Measurements from ENCODE around the gene DHX29. TPM values are rescaled to one million over a fixed set of nuclear protein-coding genes. Genes with fewer than 3 reads are reported as not detected.

The DHX29 gene
- total and polyA plus RNA-seq, 2 experiments from 2014 or later = 17.2 to 40.4 TPM

DNA sequence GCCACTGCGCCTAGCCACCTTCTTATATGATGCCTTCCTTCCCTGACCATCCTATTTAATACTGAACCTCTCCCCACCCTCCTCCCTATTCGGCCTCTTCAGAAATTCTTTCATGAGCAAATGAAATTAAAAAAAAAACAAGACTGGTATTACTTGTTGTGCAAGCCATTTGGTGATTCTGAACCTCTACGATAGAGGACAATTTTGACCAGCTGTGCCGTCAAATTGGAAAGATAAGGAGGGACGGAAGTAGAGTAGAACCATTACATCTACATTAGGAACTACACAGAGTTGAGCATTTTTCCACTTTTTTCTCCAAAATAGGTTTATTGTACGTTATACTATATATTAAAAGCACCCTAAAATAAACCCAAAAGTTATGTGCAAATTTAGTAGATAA is 2.9 kb downstream of the DHX29 start:
- Histone ChIP-seq H3K27me3 (no peaks in the 10 kb centered on the region), H3K27ac (no peak overlapping the region), H3K4me1 (ENCODE audit: low read depth) (peaks cover 13% of the 10 kb centered on the region)

DNA sequence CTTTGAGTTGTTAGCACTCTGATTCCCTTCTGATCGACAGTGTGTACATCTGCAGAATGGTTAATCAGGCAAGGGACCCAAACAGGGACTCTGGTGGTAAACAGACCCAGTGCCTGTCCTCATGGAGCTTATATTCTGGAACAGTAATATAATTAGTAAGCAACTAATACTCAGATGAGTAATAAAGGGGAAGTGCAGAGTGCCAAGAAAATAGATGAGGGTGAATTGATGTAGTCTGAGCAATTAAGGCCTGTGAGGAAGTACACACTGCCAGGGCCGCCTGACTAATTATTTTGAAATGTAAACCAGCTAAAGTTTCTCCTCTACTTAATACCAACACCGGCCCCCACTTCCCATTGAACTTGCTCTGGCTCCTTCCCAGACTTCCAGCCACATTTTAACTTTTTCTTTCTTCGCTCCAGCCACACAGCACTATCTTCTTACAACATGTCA is 4.2 kb downstream of the DHX29 start:
- Histone ChIP-seq H3K36me3 (peaks cover 3% of the 10 kb centered on the region), H3K27ac (no peak overlapping the region)
- peak in 1 of 2 donors; percentile 90 for DNase-seq (ENCODE audit: low read depth in 1 of 2, low spot score in 1 of 2)

More for the DNA sequence above, 2.9 kb downstream of the DHX29 start:
- Histone ChIP-seq H3K9me3 (ENCODE audit: low read depth) (no peaks in the 10 kb centered on the region), H3K36me3 (peaks cover 3% of the 10 kb centered on the region), H3K4me3 (no peak overlapping the region)
- TF ChIP-seq, protein P1, sequence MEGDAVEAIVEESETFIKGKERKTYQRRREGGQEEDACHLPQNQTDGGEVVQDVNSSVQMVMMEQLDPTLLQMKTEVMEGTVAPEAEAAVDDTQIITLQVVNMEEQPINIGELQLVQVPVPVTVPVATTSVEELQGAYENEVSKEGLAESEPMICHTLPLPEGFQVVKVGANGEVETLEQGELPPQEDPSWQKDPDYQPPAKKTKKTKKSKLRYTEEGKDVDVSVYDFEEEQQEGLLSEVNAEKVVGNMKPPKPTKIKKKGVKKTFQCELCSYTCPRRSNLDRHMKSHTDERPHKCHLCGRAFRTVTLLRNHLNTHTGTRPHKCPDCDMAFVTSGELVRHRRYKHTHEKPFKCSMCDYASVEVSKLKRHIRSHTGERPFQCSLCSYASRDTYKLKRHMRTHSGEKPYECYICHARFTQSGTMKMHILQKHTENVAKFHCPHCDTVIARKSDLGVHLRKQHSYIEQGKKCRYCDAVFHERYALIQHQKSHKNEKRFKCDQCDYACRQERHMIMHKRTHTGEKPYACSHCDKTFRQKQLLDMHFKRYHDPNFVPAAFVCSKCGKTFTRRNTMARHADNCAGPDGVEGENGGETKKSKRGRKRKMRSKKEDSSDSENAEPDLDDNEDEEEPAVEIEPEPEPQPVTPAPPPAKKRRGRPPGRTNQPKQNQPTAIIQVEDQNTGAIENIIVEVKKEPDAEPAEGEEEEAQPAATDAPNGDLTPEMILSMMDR (IDR thresholded peaks at IDR 0.05; ENCODE audit: low read depth, low read length) = no peak
- no peak for DNase-seq (ENCODE audit: low read depth in 1 of 2, low spot score in 1 of 2)

GRCh38 chr5:55300890-55301289 is 6.6 kb downstream of the DHX29 start:
- no peak for DNase-seq (ENCODE audit: low read depth in 1 of 2, low spot score in 1 of 2)
- no peaks in the 10 kb centered on the region for H3K9me3 ChIP-seq (ENCODE audit: low read depth)
- TF ChIP-seq, protein P1 (IDR thresholded peaks at IDR 0.05; ENCODE audit: low read depth, low read length) = no peak
- peaks cover 2% of the 10 kb centered on the region for H3K4me1 ChIP-seq (ENCODE audit: low read depth)
- peaks cover 6% of the 10 kb centered on the region for H3K36me3 ChIP-seq
- no peak overlapping the region for H3K27ac ChIP-seq
- H3K4me3 ChIP-seq = no peak overlapping the region
- no peaks in the 10 kb centered on the region for H3K27me3 ChIP-seq

More for the DNA sequence above, 4.2 kb downstream of the DHX29 start:
- H3K4me1 ChIP-seq (ENCODE audit: low read depth) = peaks cover 7% of the 10 kb centered on the region
- no peaks in the 10 kb centered on the region for H3K27me3 ChIP-seq
- TF ChIP-seq, protein P1 (IDR thresholded peaks at IDR 0.05; ENCODE audit: low read depth, low read length) = no peak
- no peak overlapping the region for H3K4me3 ChIP-seq
- no peaks in the 10 kb centered on the region for H3K9me3 ChIP-seq (ENCODE audit: low read depth)

DNA sequence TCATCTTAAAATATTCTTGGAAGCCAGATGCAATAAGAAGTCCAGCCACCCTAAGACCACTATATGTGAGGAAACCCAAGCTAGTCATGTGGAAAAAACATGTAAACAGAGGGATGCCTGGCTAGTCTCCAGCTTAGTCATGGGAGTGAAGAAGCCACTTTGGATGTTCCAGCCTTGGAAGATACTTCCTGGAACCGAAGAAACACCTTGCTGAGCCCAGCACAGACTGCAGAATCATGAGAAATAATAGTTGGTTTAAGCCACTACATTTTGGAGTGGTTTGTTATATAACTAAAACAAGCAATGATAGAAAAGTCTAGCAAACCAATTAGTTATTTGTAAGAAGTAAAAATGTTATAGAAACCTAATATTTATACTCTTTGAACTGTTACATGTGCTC is 12.6 kb downstream of the DHX29 start:
- Histone ChIP-seq H3K36me3 (peaks cover 57% of the 10 kb centered on the region), H3K4me1 (ENCODE audit: low read depth) (no peaks in the 10 kb centered on the region), H3K9me3 (ENCODE audit: low read depth) (no peaks in the 10 kb centered on the region), H3K27ac (no peak overlapping the region), H3K4me3 (no peak overlapping the region), H3K27me3 (no peaks in the 10 kb centered on the region)
- DNase-seq (ENCODE audit: low read depth in 1 of 2, low spot score in 1 of 2) = no peak
- TF ChIP-seq, protein P1 (IDR thresholded peaks at IDR 0.05; ENCODE audit: low read depth, low read length) = no peak

- H3K36me3 ChIP-seq = peaks cover 82% of the 10 kb centered on the region
- no peaks in the 10 kb centered on the region for H3K9me3 ChIP-seq (ENCODE audit: low read depth)
- H3K27me3 ChIP-seq = no peaks in the 10 kb centered on the region
- no peak for DNase-seq (ENCODE audit: low read depth in 1 of 2, low spot score in 1 of 2)
- TF ChIP-seq, protein P1 (IDR thresholded peaks at IDR 0.05; ENCODE audit: low read depth, low read length) = no peak
- H3K4me3 ChIP-seq = no peak overlapping the region
- no peak overlapping the region for H3K27ac ChIP-seq
- peaks cover 4% of the 10 kb centered on the region for H3K4me1 ChIP-seq (ENCODE audit: low read depth)
Measured at GRCh38 chr5:55290991-55291390, 16.5 kb downstream of the DHX29 start.
